Measurements from ENCODE around the gene PRCC. TPM values are rescaled to one million over a fixed set of nuclear protein-coding genes. Genes with fewer than 3 reads are reported as not detected.

Gene PRCC
- polyA plus RNA-seq, 4 donors = 107 to 140 (median 125) TPM

DNA sequence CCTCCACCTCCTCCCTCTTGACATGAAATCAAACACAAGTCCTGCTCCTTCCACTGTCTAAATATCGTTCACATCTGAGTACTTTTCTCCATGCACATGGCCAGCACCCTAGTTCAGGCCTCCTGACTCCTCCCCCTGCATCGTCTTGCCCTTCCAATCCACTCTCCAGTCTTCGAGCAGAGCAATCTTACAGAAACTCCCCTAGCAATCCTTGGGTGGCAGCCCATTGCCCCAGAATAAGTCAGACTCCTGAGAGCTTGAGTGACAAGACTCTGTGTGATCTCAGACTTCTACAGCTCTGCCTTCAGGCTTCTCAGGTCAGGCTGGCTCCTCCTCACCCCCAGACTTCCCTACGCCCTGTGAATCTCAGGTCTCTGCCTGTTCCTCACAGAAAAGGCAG lies 43.8 kb downstream of the PRCC start:
- DNase-seq (ENCODE audit: low read depth in 4 of 4, low spot score in 3 of 4) = no peak

DNA sequence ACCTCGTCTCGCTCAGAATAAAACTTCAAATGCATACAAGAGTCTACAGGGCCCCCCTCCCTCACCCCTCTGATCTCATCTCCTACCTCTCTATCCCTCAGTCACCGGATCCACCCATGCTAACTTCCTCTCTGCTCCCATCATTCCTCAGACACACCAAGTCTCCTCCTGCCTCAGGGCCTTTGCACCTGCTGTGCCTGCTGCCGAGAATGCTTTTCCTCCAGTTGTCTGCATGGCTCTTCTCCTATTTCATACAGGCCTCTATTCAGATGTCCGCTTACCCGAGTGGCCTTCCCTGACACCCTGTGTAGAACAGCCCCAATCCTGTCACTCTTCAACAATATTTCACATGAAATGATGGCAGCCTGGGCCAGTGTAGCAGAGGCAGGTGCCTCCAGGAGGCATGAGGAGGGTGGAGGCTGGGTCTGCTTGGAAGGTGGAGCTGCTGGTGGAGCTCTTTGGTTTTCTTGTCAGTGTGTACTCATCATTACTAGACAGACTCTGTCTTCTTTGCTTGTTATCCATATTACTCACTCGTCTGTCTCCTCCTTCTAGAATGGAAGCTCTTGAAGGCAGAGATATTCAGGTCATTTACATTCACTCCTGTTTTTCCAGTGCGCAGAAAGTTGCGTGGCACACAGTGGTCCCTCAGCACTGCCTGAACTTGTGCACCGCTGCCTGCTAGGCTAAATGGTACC lies 45.1 kb downstream of the PRCC start:
- DNase-seq (ENCODE audit: low read depth in 4 of 4, low spot score in 3 of 4) = no peak

DNA sequence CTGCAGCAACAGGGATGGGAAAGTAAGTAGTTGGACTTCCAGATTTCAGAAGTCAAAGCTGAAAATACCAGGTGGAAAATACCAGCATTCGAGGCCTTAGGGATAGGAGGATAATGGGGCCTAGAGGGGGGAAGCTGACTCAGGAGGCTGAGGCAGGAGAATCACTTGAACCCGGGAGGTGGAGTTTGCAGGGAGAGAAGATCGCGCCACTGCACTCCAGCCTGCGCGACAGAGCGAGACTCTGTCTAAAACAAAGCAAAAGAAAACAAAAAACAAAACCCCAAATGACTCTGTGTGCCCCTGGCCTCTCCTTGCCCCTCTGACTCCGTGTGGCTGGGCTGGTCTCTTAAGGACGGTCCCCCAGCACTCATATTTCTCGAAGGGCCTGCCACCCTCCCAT lies 46.0 kb downstream of the PRCC start:
- DNase-seq (ENCODE audit: low read depth in 4 of 4, low spot score in 3 of 4) = no peak

DNA sequence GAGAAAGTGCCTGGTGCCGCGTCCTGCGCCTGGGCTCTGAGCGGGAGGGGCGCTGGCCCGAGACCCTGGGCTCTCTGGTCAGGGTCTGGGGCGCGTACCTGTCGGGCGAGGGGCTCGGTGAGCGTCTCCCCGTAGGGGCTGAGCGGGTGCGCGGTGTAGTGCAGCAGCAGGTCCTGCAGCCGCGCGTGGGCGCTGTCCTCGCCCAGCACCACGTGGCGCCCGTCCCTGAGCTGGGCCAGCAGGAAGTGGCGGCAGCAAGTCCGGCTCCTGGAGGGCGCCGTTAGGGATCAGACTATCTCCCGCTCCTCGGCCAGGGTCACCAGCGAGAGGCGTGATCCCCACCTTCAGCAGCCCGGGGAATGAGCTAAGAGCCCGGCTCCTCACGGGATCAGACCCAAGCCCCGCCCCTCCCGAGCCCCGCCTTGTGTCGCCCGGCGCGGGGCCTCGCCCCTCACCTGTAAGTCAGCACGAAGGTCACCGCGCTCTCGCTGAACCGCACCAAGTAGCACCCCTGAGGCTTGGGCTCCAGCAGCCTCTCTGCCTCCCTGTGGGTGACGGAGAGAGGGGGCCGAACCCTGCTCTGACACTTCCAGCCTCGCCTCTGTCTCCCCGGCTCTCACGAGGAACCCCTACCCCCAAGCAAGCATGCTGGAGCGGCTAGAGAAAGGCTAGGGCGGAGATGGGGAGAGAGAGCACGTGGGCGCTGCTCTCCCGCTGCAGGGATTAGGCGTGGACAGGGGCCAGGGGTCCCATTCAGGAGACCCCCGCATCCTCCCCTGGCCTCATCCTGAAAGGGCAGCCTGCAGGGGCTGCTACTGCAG lies 46.6 kb downstream of the PRCC start:
- no peak for DNase-seq (ENCODE audit: low read depth in 4 of 4, low spot score in 3 of 4)

DNA sequence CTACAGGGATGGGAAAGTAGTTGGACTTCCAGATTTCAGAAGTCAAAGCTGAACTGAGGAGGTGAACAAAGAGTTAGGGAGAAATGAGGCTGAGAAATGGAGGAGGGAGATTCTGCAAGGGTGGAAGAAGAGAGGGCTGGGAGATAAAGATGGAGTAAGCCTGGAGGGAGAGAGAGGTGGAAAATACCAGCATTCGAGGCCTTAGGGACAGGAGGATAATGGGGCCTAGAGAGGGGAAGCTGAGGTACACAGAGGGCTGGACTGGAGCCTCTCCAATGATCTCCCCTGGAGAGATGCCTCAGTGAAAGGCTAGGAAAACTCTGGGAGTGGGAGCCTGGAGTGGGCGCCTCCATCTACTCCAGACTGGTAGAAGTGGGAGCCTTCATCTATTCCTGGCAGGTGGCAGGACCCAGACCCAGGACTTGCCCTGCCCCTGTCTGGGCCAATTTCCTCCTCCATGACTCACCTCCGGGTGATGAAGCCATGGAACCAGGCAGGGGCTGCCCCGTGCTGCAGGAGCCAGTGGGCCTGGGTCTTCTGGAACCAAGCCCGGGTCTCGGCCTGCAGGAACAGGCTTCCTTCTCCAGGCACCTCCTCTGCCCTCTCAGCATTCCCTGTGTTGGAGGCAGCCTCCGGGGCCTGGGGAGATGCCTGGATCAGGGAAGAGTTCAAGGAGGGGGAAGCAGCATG lies 47.4 kb downstream of the PRCC start:
- no peak for DNase-seq (ENCODE audit: low read depth in 4 of 4, low spot score in 3 of 4)

DNA sequence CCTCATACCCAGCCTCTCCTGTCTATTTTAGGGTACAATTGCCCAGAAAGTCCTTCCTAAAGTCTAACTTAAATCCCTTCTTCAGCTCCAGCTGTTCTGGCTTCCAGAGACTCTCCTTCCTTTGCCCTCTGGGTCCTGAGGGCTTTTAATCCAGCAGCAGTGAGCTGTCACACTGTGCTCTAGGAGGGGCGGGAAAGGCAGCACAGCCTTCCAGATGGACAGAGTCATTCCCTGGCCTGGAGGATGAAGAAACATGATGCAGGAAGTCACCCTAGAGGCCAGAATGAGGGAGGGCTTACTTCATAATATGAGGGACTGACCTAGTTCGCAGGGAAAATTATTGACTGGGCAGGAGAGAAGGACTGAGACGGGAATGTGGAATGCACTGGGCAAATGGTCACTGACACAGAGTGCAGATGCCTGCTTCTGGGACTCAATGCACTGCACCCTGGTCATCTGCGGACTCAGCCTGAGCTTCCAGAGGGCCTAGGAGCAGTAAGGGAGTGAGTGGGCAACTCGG lies 48.0 kb downstream of the PRCC start:
- DNase-seq (ENCODE audit: low read depth in 4 of 4, low spot score in 3 of 4) = peak; percentile 51 to 70 (median 68)

DNA sequence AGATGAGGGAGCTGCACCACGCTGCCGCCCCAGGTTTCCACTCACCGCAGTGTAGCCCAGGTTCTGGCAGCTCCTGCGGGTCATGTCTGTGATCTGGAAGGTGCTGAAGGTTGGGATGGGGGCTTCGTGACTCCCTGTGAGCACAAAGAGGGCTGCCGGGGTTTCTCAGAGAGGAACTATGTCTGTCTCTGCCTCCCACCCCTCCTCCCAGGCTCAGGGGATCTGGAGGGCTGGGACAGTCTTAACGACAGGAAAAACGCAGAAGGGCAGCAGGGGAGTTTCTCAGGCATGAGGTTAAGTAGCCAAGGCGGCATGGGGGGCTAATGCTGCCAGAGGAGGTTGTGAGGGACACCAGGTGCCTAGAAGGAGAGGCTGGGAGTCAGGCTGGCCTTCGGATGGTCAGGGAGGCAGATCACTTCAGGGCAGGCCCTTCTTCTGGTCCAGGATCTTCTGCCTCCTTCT lies 48.7 kb downstream of the PRCC start:
- no peak for DNase-seq (ENCODE audit: low read depth in 4 of 4, low spot score in 3 of 4)

DNA sequence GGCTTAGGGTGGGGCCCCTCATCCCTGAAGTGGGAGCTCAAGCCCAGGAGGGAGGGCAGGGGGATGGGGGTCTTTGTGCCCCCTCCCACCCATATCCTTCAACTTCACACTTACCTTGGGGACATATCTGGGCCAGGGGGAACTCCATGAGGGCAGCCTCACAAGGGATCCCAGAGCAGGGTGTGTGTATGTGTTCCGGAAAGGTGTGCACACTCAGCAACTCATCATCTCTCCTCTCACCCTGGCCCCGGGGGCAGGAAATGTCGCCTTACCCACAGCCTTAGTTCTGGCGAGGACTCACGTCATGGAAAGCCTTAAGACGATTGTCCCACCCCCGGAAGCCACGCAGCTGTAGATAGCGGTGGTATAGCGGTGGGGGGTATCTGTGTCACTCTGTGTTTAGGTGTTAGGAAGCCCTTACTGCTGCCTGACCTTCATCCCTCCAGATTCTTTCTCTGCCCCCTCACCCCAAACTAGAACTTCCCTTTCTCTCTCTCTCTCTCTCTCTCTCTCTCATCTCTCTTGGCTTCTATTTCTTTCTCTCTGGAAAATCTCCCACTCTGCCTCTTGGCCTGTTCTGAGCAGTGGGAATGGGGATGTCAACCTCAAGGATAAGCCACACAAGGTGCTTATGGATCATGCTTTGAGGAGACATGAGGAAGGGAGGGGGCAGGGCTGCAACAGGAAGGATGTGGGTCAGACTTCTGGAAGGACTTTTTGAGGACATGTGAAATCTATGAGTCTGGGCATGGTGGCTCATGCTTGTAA lies 49.4 kb downstream of the PRCC start, which contains the start of gene SH2D2A:
Gene SH2D2A (minus strand): TSS at position 288 of the 768 bp plus-strand sequence. CDS start 140 bp downstream, at position 148.
- DNase-seq (ENCODE audit: low read depth in 4 of 4, low spot score in 3 of 4) = no peak

DNA sequence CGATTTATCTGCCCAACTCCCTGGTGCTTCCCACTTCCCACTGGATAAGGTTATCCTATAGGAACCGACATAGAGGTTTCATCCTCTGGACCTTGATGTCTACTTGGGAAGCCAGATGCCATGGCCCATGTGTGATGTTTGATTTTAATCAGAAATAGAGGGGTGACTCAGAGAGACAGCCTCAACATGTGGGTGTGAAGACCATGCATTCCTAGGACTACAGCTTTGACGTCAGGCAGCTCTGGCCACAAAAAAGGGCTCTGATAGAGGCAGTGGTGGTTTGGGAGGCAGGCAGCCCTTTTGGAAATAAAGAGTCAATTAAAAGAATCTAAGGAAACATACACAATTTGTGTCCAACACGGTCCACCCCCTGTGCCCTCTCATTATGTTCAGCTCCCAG lies 54.5 kb downstream of the PRCC start:
- DNase-seq (ENCODE audit: low read depth in 4 of 4, low spot score in 3 of 4) = no peak

DNA sequence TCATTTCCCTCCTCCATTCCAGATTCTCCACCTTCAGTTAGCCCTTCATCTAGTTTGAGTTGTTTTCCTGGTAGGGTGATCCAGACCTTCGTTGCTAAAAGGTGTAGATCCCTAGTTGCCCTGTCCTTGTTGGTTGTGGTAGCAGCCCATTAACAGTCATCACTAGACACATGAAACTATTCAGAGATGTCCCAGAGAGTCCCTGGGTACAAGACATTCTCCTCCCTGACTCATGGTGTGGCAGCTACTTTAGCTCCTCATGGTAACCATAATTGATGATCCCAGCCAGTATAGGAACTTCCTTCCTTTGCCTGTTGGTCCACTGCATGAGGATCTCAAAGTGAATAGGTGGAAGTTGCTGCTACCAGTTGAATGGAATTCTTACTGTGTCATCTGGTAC lies 55.3 kb downstream of the PRCC start:
- DNase-seq (ENCODE audit: low read depth in 4 of 4, low spot score in 3 of 4) = no peak

DNA sequence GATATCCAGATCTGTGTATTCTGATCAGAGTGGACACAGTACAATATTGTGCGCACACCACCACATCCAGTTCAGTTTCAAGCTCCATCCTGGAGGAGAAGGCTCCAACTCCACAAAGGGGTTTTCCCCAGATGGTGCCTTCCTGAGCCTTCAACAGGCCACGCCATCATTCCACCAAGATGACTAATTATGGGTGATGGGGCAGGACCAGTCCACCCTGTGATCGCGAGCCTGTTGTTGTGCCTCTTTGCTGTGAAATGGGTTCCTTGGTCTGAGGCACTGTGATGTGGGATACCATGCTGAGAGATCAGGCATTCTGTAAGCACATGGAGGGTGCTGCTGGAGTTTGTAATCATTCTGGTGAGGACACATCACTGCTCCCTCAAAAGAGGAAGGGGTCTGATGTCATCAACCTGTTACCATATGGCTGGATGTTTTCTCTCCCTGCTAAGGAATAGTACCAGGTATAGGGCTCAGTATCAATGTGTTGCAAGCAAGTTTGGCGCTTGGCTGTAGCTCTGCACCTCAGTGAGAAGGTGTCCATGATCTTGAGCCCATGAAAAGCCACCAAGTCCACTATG lies 56.0 kb downstream of the PRCC start:
- DNase-seq (ENCODE audit: low read depth in 4 of 4, low spot score in 3 of 4) = no peak

DNA sequence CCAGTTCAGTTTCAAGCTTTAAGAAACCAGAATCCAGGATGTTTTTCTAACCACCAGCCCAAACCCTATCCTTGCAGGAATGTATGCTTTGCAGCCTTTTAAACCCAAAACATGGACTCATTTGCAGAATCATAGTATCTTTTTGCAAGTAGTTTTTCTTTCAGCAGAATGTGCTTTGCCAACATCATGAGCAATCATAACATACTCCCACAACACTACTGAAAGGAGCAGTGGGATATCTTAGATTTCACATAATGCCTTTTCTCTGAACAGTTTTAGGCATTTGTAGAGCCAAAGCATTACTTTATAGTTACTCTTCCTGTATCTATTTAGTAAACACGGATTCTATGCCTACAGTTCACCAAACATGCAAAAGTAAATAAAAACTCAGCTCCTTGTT lies 59.3 kb downstream of the PRCC start:
- DNase-seq (ENCODE audit: low read depth in 4 of 4, low spot score in 3 of 4) = no peak

DNA sequence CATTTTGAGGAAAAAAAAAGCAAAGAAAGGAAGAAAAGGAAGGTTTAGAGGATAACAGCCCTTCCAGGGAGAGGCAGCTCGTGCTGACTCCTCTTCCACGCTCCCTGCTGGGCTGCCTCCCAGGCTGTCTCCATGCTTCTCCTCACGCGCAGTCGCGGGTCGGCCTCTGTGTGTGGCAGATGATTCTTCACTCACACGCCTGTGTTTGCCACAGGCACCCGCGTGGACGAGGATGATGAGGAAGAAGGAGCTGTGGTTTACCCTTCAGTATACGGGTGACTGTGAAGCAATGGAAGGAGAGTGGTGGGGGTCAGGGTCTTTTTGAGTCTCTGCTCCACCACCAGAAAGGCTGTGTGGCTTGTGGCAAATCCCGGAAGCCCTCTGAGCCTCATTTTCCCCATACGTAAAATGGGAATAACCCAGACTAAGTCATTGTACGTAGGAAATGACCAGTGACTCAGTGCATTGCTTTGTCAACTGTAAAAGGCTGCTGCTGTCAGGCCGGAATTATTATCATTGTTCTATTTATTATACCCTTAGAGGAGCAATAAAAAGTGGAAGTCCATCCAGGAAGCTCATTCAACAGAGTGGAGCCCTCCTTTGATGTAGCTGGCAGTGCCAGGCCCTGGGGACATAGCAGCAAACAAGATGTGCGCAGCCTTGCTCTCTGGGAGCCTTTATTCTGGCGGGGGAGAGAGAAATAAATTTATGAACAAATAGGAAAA lies 61.2 kb downstream of the PRCC start:
- DNase-seq (ENCODE audit: low read depth in 4 of 4, low spot score in 3 of 4) = no peak

DNA sequence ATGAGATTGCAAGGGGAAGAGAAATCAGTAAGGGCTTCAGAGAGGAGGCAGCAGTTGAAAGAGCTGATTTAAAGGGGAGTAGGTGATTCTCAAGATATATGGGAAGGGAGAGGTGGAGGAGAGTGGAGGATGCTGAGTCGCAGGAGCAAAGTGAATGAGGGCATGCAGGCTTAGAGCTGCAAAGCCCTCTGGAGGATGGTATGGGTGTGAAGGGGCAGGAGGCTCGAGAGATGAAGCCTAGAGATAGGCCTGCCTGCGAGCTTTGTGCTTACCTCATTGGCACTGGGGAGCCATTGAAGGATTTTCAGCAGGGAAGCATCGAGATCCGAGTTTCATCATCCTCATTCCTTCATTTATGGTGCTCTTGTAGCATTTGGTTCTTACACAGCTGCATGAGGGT lies 65.1 kb downstream of the PRCC start:
- no peak for DNase-seq (ENCODE audit: low read depth in 4 of 4, low spot score in 3 of 4)

DNA sequence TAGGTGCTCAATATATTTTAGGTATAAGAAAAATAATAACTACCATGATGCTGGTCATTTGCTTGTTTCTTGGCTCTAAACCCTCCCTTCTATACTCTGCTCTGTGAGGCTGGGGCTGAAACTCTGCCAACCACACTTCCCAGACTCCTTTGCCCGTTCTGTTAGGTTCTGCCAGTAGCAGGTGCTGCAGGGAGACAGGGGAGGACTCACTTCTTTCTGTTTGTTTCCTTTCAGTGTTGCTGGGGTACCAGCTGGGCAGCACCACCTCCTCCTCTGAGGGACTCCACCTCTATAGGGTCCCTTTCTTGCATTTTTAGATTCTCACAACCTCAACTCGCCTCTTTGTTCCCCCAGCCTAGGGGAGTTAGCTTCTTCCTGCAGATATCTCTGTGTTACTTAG lies 66.3 kb downstream of the PRCC start:
- no peak for DNase-seq (ENCODE audit: low read depth in 4 of 4, low spot score in 3 of 4)

DNA sequence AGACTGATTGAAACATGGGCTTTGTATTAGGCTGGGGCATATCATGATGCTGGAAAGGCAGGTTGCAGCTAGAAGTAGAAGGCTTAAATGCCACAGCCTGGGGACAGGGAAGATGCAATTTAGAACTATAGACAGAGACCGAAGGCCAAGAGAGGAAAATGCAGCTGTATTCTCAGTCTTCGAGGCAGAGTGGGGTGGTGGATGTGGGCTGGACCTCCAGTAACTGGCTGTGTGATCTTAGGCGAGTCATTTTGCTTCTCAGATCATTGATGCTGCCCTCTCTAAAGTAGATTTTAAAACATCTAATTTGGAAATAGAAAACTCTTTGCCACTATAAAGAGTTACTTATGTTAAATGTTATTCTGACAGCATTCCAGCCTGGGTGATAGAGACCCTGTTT lies 67.0 kb downstream of the PRCC start:
- no peak for DNase-seq (ENCODE audit: low read depth in 4 of 4, low spot score in 3 of 4)

DNA sequence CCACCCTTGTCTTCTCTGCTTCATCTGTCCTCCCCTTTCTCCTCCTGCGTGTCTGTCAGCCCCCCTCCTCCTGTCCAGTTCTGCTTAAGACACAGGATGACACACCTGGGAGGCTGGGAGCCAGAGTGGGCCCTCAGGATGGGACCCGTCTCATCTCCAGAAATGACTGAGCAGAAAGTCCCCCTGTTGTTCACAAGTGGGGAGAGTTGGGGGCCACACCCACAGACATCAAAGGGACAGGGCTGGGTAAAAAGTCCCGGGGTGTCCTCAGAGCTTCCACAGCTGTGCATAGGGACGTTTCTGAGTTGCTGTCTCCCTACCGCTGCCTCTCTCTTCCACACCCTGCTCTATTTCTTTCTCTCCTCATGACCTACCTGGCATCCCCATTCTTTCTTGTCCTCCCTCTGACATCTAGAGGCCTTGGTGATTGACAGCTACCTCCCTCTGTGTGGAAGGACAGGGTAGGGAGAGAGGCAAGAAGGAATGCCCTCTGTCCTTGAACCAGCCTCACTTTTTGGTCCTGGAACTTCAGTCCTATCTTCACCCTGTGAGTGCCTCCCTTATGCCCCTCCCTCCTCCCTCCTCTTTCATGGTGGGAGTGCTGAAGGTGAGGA lies 68.8 kb downstream of the PRCC start:
- no peak for DNase-seq (ENCODE audit: low read depth in 4 of 4, low spot score in 3 of 4)

DNA sequence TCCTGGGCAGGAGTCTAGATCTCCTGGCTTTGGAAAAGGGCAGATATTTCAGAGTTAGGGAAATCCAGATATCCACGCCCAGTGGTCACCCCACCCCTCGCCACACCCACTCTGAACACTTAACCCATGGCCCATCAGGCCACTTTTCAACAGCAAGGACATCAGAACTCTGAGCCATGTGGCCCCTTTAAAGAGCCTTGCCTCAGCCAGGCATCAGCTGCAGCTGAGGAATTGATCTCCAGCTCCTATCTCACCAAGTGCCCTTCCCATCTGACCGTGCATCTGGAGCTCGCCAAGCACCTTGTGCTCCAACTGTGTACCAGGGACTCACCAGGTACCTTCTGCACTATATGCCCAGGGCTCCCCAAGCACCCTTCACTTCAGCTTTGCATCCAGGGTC lies 69.6 kb downstream of the PRCC start:
- DNase-seq (ENCODE audit: low read depth in 4 of 4, low spot score in 3 of 4) = no peak

DNA sequence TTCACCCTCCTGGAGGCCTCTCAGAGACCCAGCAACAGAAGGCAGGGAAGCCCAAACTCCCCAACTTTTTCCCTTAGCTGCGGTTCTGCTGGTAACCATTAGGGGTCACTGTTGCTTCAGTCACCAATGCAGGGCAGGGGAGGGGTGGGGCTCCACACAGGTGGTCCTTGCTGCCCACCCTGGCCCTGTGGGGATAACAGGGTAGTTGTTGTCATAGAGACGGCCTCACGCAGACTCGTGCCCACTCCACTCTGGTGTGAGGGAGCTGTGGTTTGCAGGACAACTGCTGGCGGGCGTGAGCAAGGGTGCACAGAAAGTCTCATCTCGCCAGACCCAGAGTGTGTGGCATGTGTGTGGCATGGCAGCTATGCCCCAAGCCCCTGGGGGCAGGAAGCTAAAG lies 71.6 kb downstream of the PRCC start:
- DNase-seq (ENCODE audit: low read depth in 4 of 4, low spot score in 3 of 4) = no peak
